HepG2 (cell line): ENCODE measurements around the gene DCDC2. TPM values are rescaled to one million over a fixed set of nuclear protein-coding genes. Genes with fewer than 3 reads are reported as not detected.

Experiments
- DPF2 ChIP-seq: sonication (generic); formaldehyde crosslinking; IDR thresholded peaks from 2 replicates; pipeline ENCODE4 v1.4.0; 2020; ENCODE audit warnings: mild to moderate bottlenecking, low read depth, missing genetic modification reagents, borderline replicate concordance
- GATA4 ChIP-seq: sonication (generic); IDR thresholded peaks from 2 replicates; pipeline ENCODE4 v1.6.1; 2016; ENCODE audit warnings: antibody characterized with exemption, low read depth, borderline replicate concordance
- MAF1 ChIP-seq: sonication (generic); formaldehyde crosslinking; IDR thresholded peaks from 2 replicates; pipeline ENCODE4 v1.5.0; 2020; ENCODE audit warnings: missing genetic modification reagents, borderline replicate concordance
- MTA3 ChIP-seq: sonication (generic); formaldehyde crosslinking; IDR thresholded peaks from 2 replicates; pipeline ENCODE4 v1.4.0; 2020; ENCODE audit warnings: missing genetic modification reagents
- ONECUT2 ChIP-seq: sonication (generic); formaldehyde crosslinking; IDR thresholded peaks from 2 replicates; pipeline ENCODE4 v1.4.0; 2020; ENCODE audit warnings: missing genetic modification reagents
- PAWR ChIP-seq: sonication (generic); formaldehyde crosslinking; IDR thresholded peaks from 2 replicates; pipeline ENCODE4 v1.4.0; 2020; ENCODE audit warnings: missing genetic modification reagents, mild to moderate bottlenecking, borderline replicate concordance
- PRPF4 ChIP-seq: fragments of 200-400 bp; formaldehyde crosslinking; IDR thresholded peaks from 2 replicates; pipeline ENCODE4 v1.6.1; 2016; ENCODE audit warnings: low read length, low read depth; ENCODE audit not compliant: poor library complexity, severe bottlenecking
- RELA ChIP-seq: sonication (generic); formaldehyde crosslinking; IDR thresholded peaks from 2 replicates; pipeline ENCODE4 v1.4.0; 2020; ENCODE audit warnings: missing genetic modification reagents
- SSRP1 ChIP-seq: IDR thresholded peaks from 2 replicates; pipeline ENCODE4 v1.6.1; 2016; ENCODE audit warnings: control low read depth
- TBL1XR1 ChIP-seq: fragments of 150-350 bp; IDR thresholded peaks from 2 replicates; pipeline ENCODE4 v1.6.1; 2014; ENCODE audit warnings: borderline replicate concordance, low read length; ENCODE audit not compliant: partially characterized antibody
- U2AF2 ChIP-seq: fragments of 200-400 bp; formaldehyde crosslinking; IDR thresholded peaks from 2 replicates; pipeline ENCODE4 v1.6.1; 2017; ENCODE audit warnings: low read depth, mild to moderate bottlenecking, low read length
- ZMYM3 ChIP-seq: sonication (generic); formaldehyde crosslinking; IDR thresholded peaks from 2 replicates; pipeline ENCODE4 v1.5.1; 2020; ENCODE audit warnings: mild to moderate bottlenecking, missing genetic modification reagents
- ZNF207 ChIP-seq: fragments of 450-650 bp; IDR thresholded peaks from 2 replicates; pipeline ENCODE4 v1.6.1; 2016; ENCODE audit warnings: antibody characterized with exemption, borderline replicate concordance
- ZNF234 ChIP-seq: sonication (generic); formaldehyde crosslinking; conservative IDR thresholded peaks from 2 replicates; pipeline ENCODE4 v1.5.1; 2020; ENCODE audit warnings: mild to moderate bottlenecking, missing genetic modification reagents
- ZNF776 ChIP-seq: sonication (generic); formaldehyde crosslinking; IDR thresholded peaks from 2 replicates; pipeline ENCODE4 v1.4.0; 2020; ENCODE audit warnings: mild to moderate bottlenecking, missing genetic modification reagents
- ZNF777 ChIP-seq: sonication (generic); formaldehyde crosslinking; IDR thresholded peaks from 2 replicates; pipeline ENCODE4 v1.4.0; 2020; ENCODE audit warnings: missing genetic modification reagents
- ZSCAN9 ChIP-seq: IDR thresholded peaks from 2 replicates; pipeline ENCODE4 v1.6.1; 2016; ENCODE audit warnings: borderline replicate concordance
- polyA plus RNA-seq, 8 experiments: library from polyadenylated mRNA; depleted of rRNA in 3 of 8; stranded (reverse) in 7 of 8; unstranded in 1 of 8; fragments of >200 nt; fragmentation: Illumina TruSeq in 4 of 8; extraction: Trizol in 4 of 8; gene quantifications; 2 replicates each; pipeline versions ENCODE4 v1.2.1 to v1.2.3, GENCODE V29; 2011 to 2016; ENCODE audit warnings: low read depth in 4 of 8, missing spikeins in 1 of 8, mixed read lengths in 1 of 8; ENCODE audit not compliant: insufficient read depth in 1 of 8
- total RNA-seq, 5 experiments: library from RNA; depleted of rRNA; stranded (reverse); fragments of >200 nt; fragmentation: Illumina TruSeq; extraction: Trizol; gene quantifications; 2 replicates each; pipeline ENCODE4 v1.2.3, GENCODE V29; 2016; ENCODE audit warnings: low read depth in 1 of 5
- TF ChIP-seq, protein P1 (sequence below): sonication (generic); formaldehyde crosslinking; IDR thresholded peaks from 2 replicates; pipeline ENCODE4 v1.5.0; 2020; ENCODE audit warnings: missing genetic modification reagents
- TF ChIP-seq, protein P2 (sequence below): sonication (generic); formaldehyde crosslinking; conservative IDR thresholded peaks from 2 replicates; pipeline ENCODE4 v1.8.0; 2022; ENCODE audit warnings: missing genetic modification reagents
- TF ChIP-seq, protein P3 (sequence below): sonication (generic); formaldehyde crosslinking; IDR thresholded peaks from 2 replicates; pipeline ENCODE4 v1.8.0; 2022; ENCODE audit warnings: missing genetic modification reagents, mild to moderate bottlenecking, borderline replicate concordance
- TF ChIP-seq, protein P4 (sequence below): sonication (generic); formaldehyde crosslinking; IDR thresholded peaks from 2 replicates; pipeline ENCODE4 v1.4.0; 2020; ENCODE audit warnings: low read depth, mild to moderate bottlenecking, missing genetic modification reagents
- TF ChIP-seq, protein P5 (sequence below): sonication (generic); formaldehyde crosslinking; IDR thresholded peaks from 2 replicates; pipeline ENCODE4 v1.5.0; 2020; ENCODE audit warnings: missing genetic modification reagents
- TF ChIP-seq, protein P6 (sequence below): IDR thresholded peaks from 2 replicates; pipeline ENCODE4 v1.6.1; 2018; ENCODE audit warnings: missing genetic modification reagents

DCDC2 gene
- total and polyA plus RNA-seq, 2 of the 13 experiments (the other 11 are each of a cell fraction or from before 2014, with no cell fraction given) = 9.0 to 36.2 TPM

DNA sequence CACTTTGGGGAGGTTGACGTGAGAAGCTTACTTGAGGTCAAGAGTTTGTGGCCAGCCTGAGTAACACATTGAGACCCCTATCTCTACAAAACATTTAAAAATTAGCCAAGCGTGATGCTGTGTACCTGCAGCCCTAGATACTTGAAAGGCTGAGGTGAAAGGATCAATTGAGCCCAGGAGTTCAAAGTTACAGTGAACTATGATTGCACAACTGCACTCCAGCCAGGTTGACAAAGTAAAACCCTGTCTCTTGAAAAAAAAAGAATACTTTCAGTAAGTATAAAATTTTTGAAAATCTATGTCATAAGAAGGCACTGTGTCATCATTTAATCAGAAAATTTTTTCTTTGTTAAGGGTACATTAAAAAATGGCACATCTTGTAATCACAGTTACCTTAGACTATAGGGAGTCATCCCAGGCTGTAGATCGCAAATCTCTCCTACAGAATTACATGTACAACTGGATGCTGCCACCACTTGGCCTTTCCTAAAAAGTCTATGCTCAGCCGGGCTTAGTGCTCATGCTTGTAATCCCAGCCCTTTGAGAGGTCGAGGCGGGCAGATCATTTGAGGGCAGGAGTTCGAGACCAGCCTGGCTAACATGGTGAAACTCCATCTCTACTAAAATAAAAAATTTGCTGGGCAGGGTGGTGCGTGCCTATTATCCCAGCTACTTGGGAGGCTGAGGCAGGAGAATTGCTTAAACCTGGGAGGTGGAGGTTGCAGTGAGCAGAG, 27.8 kb upstream of the DCDC2 start (continued):
- TF ChIP-seq, protein P1, sequence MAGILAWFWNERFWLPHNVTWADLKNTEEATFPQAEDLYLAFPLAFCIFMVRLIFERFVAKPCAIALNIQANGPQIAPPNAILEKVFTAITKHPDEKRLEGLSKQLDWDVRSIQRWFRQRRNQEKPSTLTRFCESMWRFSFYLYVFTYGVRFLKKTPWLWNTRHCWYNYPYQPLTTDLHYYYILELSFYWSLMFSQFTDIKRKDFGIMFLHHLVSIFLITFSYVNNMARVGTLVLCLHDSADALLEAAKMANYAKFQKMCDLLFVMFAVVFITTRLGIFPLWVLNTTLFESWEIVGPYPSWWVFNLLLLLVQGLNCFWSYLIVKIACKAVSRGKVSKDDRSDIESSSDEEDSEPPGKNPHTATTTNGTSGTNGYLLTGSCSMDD (CRISPR knock-in tag) = no peak
- TF ChIP-seq U2AF2 (no peak), PRPF4 (no peak), ZNF207 (no peak), ZNF777 (CRISPR knock-in tag) (no peak), RELA (CRISPR knock-in tag) (no peak), ZNF776 (no peak), ZNF234 (CRISPR knock-in tag) (no peak), MTA3 (no peak), GATA4 (peak; percentile 95), SSRP1 (CRISPR knock-in tag) (peak; percentile 40; the same call in 1 of the 2 replicates), ZSCAN9 (CRISPR knock-in tag) (peak; percentile 94), ZMYM3 (CRISPR knock-in tag) (peak; percentile 88; the same call in 1 of the 2 replicates), TBL1XR1 (peak; percentile 89), DPF2 (CRISPR knock-in tag) (peak; percentile 97), PAWR (CRISPR knock-in tag) (no peak), ONECUT2 (CRISPR knock-in tag) (peak; percentile 90), MAF1 (CRISPR knock-in tag) (no peak)
- TF ChIP-seq, protein P2, sequence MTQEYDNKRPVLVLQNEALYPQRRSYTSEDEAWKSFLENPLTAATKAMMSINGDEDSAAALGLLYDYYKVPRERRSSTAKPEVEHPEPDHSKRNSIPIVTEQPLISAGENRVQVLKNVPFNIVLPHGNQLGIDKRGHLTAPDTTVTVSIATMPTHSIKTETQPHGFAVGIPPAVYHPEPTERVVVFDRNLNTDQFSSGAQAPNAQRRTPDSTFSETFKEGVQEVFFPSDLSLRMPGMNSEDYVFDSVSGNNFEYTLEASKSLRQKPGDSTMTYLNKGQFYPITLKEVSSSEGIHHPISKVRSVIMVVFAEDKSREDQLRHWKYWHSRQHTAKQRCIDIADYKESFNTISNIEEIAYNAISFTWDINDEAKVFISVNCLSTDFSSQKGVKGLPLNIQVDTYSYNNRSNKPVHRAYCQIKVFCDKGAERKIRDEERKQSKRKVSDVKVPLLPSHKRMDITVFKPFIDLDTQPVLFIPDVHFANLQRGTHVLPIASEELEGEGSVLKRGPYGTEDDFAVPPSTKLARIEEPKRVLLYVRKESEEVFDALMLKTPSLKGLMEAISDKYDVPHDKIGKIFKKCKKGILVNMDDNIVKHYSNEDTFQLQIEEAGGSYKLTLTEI (CRISPR knock-in tag) = no peak
- TF ChIP-seq, protein P3, sequence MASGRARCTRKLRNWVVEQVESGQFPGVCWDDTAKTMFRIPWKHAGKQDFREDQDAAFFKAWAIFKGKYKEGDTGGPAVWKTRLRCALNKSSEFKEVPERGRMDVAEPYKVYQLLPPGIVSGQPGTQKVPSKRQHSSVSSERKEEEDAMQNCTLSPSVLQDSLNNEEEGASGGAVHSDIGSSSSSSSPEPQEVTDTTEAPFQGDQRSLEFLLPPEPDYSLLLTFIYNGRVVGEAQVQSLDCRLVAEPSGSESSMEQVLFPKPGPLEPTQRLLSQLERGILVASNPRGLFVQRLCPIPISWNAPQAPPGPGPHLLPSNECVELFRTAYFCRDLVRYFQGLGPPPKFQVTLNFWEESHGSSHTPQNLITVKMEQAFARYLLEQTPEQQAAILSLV (CRISPR knock-in tag) = 0 out of 2 replicates have a peak, but pooled peaks have one; percentile 39
- TF ChIP-seq, protein P4, sequence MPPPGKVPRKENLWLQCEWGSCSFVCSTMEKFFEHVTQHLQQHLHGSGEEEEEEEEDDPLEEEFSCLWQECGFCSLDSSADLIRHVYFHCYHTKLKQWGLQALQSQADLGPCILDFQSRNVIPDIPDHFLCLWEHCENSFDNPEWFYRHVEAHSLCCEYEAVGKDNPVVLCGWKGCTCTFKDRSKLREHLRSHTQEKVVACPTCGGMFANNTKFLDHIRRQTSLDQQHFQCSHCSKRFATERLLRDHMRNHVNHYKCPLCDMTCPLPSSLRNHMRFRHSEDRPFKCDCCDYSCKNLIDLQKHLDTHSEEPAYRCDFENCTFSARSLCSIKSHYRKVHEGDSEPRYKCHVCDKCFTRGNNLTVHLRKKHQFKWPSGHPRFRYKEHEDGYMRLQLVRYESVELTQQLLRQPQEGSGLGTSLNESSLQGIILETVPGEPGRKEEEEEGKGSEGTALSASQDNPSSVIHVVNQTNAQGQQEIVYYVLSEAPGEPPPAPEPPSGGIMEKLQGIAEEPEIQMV (CRISPR knock-in tag) = peak; percentile 73
- TF ChIP-seq, protein P5, sequence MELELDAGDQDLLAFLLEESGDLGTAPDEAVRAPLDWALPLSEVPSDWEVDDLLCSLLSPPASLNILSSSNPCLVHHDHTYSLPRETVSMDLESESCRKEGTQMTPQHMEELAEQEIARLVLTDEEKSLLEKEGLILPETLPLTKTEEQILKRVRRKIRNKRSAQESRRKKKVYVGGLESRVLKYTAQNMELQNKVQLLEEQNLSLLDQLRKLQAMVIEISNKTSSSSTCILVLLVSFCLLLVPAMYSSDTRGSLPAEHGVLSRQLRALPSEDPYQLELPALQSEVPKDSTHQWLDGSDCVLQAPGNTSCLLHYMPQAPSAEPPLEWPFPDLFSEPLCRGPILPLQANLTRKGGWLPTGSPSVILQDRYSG (CRISPR knock-in tag) = no peak
- TF ChIP-seq, protein P6, sequence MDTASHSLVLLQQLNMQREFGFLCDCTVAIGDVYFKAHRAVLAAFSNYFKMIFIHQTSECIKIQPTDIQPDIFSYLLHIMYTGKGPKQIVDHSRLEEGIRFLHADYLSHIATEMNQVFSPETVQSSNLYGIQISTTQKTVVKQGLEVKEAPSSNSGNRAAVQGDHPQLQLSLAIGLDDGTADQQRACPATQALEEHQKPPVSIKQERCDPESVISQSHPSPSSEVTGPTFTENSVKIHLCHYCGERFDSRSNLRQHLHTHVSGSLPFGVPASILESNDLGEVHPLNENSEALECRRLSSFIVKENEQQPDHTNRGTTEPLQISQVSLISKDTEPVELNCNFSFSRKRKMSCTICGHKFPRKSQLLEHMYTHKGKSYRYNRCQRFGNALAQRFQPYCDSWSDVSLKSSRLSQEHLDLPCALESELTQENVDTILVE (CRISPR knock-in tag) = peak; percentile 95; the same call in 1 of the 2 replicates
